ENCODE data around the gene MAPK10.

Gene MAPK10

DNA sequence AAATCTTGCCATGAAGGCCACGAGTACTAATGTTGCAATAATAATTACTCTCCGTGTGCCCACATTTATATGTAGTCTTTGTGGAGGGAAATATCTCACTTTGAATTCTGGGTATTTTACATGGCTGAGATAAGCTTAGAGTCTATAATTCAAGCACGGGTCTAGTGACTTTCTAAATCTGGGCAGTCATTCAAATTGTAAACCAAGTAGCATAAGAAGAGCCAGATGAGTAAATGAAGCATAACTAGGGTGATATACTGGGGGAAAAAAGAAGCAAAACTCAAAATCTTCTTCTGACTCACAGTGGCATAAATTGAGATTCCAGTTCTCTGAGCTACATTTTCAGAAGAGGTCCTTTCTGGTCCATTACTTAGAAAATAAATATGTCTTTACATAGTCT lies 53.0 kb downstream of the MAPK10 start:
- H3K36me3 ChIP-seq (ENCODE audit: insufficient read depth, low read length) = no peaks in the 10 kb centered on the region
- peaks cover 5% of the 10 kb centered on the region; the same call in 1 of the 2 replicates for H3K9me3 ChIP-seq (ENCODE audit: low read depth, low read length)
- no peak overlapping the region; the same call in 1 of the 2 replicates for H3K27ac ChIP-seq
- H3K4me3 ChIP-seq = no peak overlapping the region
- no peak overlapping the region for H3K9ac ChIP-seq (ENCODE audit: insufficient read length)
- DNase-seq (ENCODE audit: low read depth, low spot score) = no peak
- no peak for TF ChIP-seq FOXP2 (optimal IDR thresholded peaks at IDR 0.05; ENCODE audit: control extremely low read depth, extremely low read length, insufficient read depth)
- TF ChIP-seq EZH2 (IDR thresholded peaks at IDR 0.05) = no peak
- no peak for TF ChIP-seq POLR2AphosphoS5 (IDR thresholded peaks at IDR 0.05; ENCODE audit: borderline replicate concordance, low read depth, low read length)

DNA sequence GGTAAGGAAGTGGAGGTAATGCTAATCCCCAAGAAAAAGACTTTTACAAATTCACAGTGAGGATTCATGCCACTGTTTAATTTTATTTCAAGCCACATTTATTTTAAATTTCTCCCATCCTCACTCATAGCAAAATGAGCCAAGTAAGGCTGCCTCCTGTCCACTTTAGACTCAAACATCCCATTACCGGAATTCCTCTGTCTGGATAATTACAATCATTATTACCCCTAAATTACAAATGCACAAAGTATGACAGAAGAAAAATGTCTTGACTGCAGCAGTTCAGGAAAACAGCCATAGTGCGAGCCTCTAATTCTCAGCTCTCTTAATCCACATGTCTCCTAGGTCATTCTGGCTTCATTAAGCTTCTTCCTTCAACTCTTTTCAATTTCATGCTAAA lies 57.0 kb downstream of the MAPK10 start:
- TF ChIP-seq POLR2AphosphoS5 (IDR thresholded peaks at IDR 0.05; ENCODE audit: borderline replicate concordance, low read depth, low read length) = no peak
- no peak for TF ChIP-seq FOXP2 (optimal IDR thresholded peaks at IDR 0.05; ENCODE audit: control extremely low read depth, extremely low read length, insufficient read depth)
- TF ChIP-seq EZH2 (IDR thresholded peaks at IDR 0.05) = no peak
- no peak for DNase-seq (ENCODE audit: low read depth, low spot score)
- Histone ChIP-seq H3K9me3 (ENCODE audit: low read depth, low read length) (peaks cover 5% of the 10 kb centered on the region; the same call in 1 of the 2 replicates), H3K36me3 (ENCODE audit: insufficient read depth, low read length) (no peaks in the 10 kb centered on the region), H3K4me3 (no peak overlapping the region), H3K9ac (ENCODE audit: insufficient read length) (no peak overlapping the region), H3K27ac (no peak overlapping the region)

DNA sequence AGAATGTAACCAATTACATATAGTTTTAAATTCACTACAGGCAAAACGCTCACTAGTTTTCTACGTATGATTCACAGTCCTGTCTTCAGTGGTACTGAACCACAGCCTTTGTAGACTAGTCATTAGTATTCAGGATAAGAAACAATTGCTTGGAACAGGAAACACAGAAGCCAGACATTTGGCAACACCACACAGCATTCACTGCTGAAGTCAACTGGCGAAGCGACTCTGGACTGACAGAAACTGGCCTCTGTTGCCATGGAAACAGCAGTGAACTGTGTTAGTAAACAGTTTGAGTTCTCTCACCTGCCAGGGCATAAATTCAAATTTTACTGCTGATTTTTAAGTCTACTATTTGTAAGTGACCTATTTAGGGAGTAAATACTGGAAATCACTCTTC lies 57.6 kb downstream of the MAPK10 start:
- Histone ChIP-seq H3K4me3 (no peak overlapping the region), H3K27ac (no peak overlapping the region), H3K9ac (ENCODE audit: insufficient read length) (no peak overlapping the region), H3K36me3 (ENCODE audit: insufficient read depth, low read length) (no peaks in the 10 kb centered on the region), H3K9me3 (ENCODE audit: low read depth, low read length) (peaks cover 5% of the 10 kb centered on the region; the same call in 1 of the 2 replicates)
- no peak for DNase-seq (ENCODE audit: low read depth, low spot score)
- TF ChIP-seq POLR2AphosphoS5 (IDR thresholded peaks at IDR 0.05; ENCODE audit: borderline replicate concordance, low read depth, low read length) = no peak

DNA sequence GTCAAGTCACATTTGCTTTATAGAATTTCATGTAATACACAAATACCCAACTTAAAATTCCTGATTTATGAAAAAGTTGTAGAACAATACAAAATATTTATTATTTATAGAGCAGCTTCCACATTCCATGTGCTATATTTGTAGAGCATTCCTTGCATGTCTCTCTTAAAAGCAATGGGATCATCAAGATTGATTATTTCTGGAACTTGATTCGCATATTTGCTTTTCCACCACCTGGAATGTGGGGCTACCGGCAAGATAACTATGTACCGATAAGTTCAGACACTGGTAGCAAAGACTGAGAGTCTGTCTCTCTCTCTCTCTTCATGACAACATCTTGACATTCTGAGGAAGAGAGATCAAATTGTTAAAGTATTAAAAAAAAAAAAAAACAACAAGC lies 59.3 kb downstream of the MAPK10 start:
- no peak overlapping the region for H3K27ac ChIP-seq

DNA sequence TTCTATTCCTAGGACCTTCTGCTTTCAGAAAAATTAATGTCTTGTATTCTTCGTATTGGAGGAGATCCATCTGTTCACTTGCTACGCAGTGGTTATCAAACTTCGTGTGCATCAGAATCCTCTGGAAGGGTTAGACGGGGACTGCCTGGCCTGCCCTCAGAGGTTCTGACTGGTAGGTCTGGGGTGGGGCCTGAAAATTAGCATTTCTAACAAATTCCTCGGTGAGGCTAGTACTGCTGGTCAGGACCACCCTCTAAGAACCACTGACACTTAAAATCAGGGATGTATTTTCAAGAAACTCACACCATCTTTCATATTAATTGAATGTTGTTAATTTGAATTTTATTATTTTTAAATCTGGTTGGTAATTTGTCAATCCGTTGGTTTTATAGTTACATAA lies 63.0 kb downstream of the MAPK10 start:
- Histone ChIP-seq H3K27ac (no peak overlapping the region), H3K36me3 (ENCODE audit: insufficient read depth, low read length) (no peaks in the 10 kb centered on the region), H3K9me3 (ENCODE audit: low read depth, low read length) (no peaks in the 10 kb centered on the region), H3K4me3 (no peak overlapping the region), H3K9ac (ENCODE audit: insufficient read length) (no peak overlapping the region)
- TF ChIP-seq FOXP2 (optimal IDR thresholded peaks at IDR 0.05; ENCODE audit: control extremely low read depth, extremely low read length, insufficient read depth) = no peak
- TF ChIP-seq POLR2AphosphoS5 (IDR thresholded peaks at IDR 0.05; ENCODE audit: borderline replicate concordance, low read depth, low read length) = no peak
- TF ChIP-seq EZH2 (IDR thresholded peaks at IDR 0.05) = no peak
- no peak for DNase-seq (ENCODE audit: low read depth, low spot score)

More for the DNA sequence above, 59.3 kb downstream of the MAPK10 start:
- Histone ChIP-seq H3K9me3 (ENCODE audit: low read depth, low read length) (peaks cover 5% of the 10 kb centered on the region; the same call in 1 of the 2 replicates), H3K36me3 (ENCODE audit: insufficient read depth, low read length) (no peaks in the 10 kb centered on the region), H3K9ac (ENCODE audit: insufficient read length) (no peak overlapping the region), H3K4me3 (no peak overlapping the region)
- no peak for DNase-seq (ENCODE audit: low read depth, low spot score)
- TF ChIP-seq POLR2AphosphoS5 (IDR thresholded peaks at IDR 0.05; ENCODE audit: borderline replicate concordance, low read depth, low read length) = no peak
- TF ChIP-seq EZH2 (IDR thresholded peaks at IDR 0.05) = no peak
- TF ChIP-seq FOXP2 (optimal IDR thresholded peaks at IDR 0.05; ENCODE audit: control extremely low read depth, extremely low read length, insufficient read depth) = no peak

DNA sequence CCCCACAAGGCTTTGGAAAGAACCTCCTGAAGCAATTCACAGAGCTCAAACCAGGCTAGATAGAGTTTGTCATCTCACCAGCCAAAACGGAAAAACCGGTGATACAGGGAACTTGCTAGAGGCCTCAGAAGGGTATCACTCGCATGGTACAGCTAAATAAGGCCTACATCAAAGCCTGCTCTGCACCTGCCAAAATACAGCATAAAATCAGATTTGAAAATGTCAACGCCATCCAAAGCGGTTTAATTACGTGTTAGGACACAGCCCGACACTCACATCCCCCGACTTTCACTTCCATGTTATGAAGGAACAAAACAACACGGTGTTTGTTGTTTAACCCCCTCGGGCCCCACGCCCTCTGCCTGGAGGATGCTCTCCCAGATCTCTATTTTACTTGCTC lies 65.0 kb downstream of the MAPK10 start:
- H3K9ac ChIP-seq (ENCODE audit: insufficient read length) = no peak overlapping the region
- H3K4me3 ChIP-seq = no peak overlapping the region
- TF ChIP-seq POLR2AphosphoS5 (IDR thresholded peaks at IDR 0.05; ENCODE audit: borderline replicate concordance, low read depth, low read length) (no peak), FOXP2 (optimal IDR thresholded peaks at IDR 0.05; ENCODE audit: control extremely low read depth, extremely low read length, insufficient read depth) (no peak), EZH2 (IDR thresholded peaks at IDR 0.05) (no peak)
- H3K36me3 ChIP-seq (ENCODE audit: insufficient read depth, low read length) = no peaks in the 10 kb centered on the region
- no peaks in the 10 kb centered on the region for H3K9me3 ChIP-seq (ENCODE audit: low read depth, low read length)
- H3K27ac ChIP-seq = no peak overlapping the region
- DNase-seq (ENCODE audit: low read depth, low spot score) = no peak

DNA sequence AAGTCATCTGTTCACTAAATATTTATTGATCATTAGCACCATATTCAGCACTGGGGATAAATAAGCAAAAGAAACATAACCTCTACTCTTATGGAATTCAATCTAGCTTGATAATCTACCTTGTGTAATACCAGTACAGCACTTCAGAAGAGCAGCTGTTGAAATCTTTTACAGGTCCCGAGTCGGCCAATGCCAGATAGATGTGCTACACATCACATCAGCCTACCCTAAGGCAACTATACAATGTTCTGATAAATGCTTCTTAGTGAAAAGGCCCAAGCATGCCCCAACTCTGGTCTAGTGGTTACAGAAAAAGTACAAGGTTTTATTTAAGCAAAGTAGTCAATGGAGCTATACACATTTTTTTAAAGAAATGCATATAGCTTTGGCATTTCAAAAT lies 68.7 kb downstream of the MAPK10 start:
- DNase-seq (ENCODE audit: low read depth, low spot score) = no peak
- H3K4me3 ChIP-seq = no peak overlapping the region
- TF ChIP-seq FOXP2 (optimal IDR thresholded peaks at IDR 0.05; ENCODE audit: control extremely low read depth, extremely low read length, insufficient read depth) (no peak), EZH2 (IDR thresholded peaks at IDR 0.05) (no peak), POLR2AphosphoS5 (IDR thresholded peaks at IDR 0.05; ENCODE audit: borderline replicate concordance, low read depth, low read length) (no peak)
- H3K36me3 ChIP-seq (ENCODE audit: insufficient read depth, low read length) = no peaks in the 10 kb centered on the region
- H3K9me3 ChIP-seq (ENCODE audit: low read depth, low read length) = no peaks in the 10 kb centered on the region
- no peak overlapping the region for H3K9ac ChIP-seq (ENCODE audit: insufficient read length)
- no peak overlapping the region for H3K27ac ChIP-seq

DNA sequence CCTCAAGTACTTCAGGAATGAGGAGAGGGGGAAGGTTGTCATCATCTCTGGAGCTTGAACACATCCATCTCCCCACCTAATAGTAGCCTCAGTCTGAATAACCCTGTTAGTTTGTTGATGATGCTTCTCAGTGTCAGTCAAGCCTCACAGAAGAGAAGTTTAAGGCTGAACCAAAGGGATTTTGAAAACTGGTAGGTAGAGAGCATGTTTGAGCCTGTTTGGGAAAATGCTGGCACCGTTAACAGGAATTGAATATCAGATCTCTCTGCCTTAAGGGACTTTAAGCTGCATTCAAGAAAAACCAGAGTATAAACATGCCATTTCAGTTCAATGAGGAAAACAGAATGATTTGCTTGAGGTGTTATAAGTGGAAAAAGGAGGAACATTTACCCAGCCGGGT lies 73.1 kb downstream of the MAPK10 start:
- no peak overlapping the region for H3K4me3 ChIP-seq
- no peaks in the 10 kb centered on the region for H3K36me3 ChIP-seq (ENCODE audit: insufficient read depth, low read length)
- TF ChIP-seq FOXP2 (optimal IDR thresholded peaks at IDR 0.05; ENCODE audit: control extremely low read depth, extremely low read length, insufficient read depth) (no peak), POLR2AphosphoS5 (IDR thresholded peaks at IDR 0.05; ENCODE audit: borderline replicate concordance, low read depth, low read length) (no peak), EZH2 (IDR thresholded peaks at IDR 0.05) (no peak)
- no peak overlapping the region for H3K9ac ChIP-seq (ENCODE audit: insufficient read length)
- H3K9me3 ChIP-seq (ENCODE audit: low read depth, low read length) = no peaks in the 10 kb centered on the region
- no peak overlapping the region for H3K27ac ChIP-seq
- no peak for DNase-seq (ENCODE audit: low read depth, low spot score)

DNA sequence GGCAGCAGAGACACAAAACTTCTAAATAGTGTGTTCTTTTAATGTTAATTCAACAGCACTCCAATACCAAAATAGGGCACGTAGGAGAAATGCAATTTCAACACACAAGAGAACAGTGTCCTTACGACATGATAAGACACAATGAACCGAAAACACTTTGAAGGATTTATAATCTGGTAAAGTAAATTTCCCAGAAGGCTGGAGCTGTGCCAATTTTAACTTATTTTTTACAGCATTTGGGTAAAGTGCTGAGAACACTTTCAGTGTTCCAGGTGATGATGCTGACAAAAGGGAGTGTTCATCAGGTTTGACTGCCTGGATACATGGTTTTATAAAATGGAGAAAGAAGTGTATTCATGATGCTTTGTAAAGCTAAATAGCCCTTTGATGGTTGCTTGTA lies 76.5 kb downstream of the MAPK10 start:
- DNase-seq (ENCODE audit: low read depth, low spot score) = no peak

More for the DNA sequence above, 76.5 kb downstream of the MAPK10 start:
- no peak overlapping the region for H3K9ac ChIP-seq (ENCODE audit: insufficient read length)
- H3K36me3 ChIP-seq (ENCODE audit: insufficient read depth, low read length) = no peaks in the 10 kb centered on the region
- no peaks in the 10 kb centered on the region for H3K9me3 ChIP-seq (ENCODE audit: low read depth, low read length)
- no peak for TF ChIP-seq POLR2AphosphoS5 (IDR thresholded peaks at IDR 0.05; ENCODE audit: borderline replicate concordance, low read depth, low read length)
- no peak for TF ChIP-seq FOXP2 (optimal IDR thresholded peaks at IDR 0.05; ENCODE audit: control extremely low read depth, extremely low read length, insufficient read depth)
- no peak for TF ChIP-seq EZH2 (IDR thresholded peaks at IDR 0.05)
- no peak overlapping the region for H3K27ac ChIP-seq
- no peak overlapping the region for H3K4me3 ChIP-seq

Data from SK-N-MC (cell line).